ENCODE data around the gene KANSL1L. TPM values are rescaled to one million over a fixed set of nuclear protein-coding genes. Genes with fewer than 3 reads are reported as not detected.

KANSL1L gene
- total and polyA plus RNA-seq, 9 of the 15 experiments (the other 6 are each of a cell fraction or from before 2014, with no cell fraction given): 1.3 to 6.7 (median 2.4) TPM

GRCh38 chr2:209988010-209988409, 183.2 kb downstream of the KANSL1L start (continued):
- TF ChIP-seq PBX2 (CRISPR knock-in tag; IDR thresholded peaks at IDR 0.05; ENCODE audit: low read depth) (no peak), PBX2 (tag; conservative IDR thresholded peaks at IDR 0.05; ENCODE audit: low read depth) (0 out of 2 replicates have a peak, but pooled peaks have one; percentile 14)

DNA sequence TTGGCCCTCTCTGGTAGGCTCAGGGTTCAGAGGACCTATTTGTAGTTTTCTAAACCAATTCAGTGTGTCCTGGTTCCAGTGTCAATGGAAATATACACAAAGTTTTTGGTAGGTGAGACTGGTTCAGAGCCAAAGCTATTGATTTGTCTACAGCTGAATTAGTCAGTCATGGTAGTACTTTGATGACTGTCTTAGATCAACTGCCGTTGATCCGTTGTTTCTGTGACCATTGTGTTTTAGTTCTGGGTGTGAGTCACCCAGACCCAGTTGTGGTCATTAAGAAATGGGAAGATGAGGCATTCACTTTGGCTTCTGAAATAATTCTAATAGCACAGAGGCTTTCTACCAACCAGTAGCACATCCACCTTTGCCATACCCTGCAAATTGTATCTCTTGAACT, 184.8 kb downstream of the KANSL1L start:
- no peaks in the 10 kb centered on the region for H3K9me3 ChIP-seq (replicated peaks; ENCODE audit: control insufficient read depth, insufficient read depth, low read depth, low read length)
- 0% methylated on average over 2 of the region's 2 CpGs for WGBS (ENCODE audit: insufficient coverage, low coverage, missing lambda C conversion rate)
- no peak overlapping the region for H3K9ac ChIP-seq (ENCODE audit: insufficient read depth in 1 of 2, low read depth in 2 of 2, low read length in 2 of 2)
- H3K27ac ChIP-seq (ENCODE audit: extremely low read depth, low read depth, low read length): no peak overlapping the region
- POLR2A ChIA-PET: interaction anchor here (0.6 kb wide), 1 partner anchor 101 kb away, joined by 3 read pairs; no protein-coding TSS in a partner anchor
- H3K36me3 ChIP-seq (ENCODE audit: control insufficient read depth, insufficient read depth, low read length): no peaks in the 10 kb centered on the region
- H3K79me2 ChIP-seq (ENCODE audit: control insufficient read depth, insufficient read depth, low read length): no peaks in the 10 kb centered on the region
- H3K4me2 ChIP-seq (ENCODE audit: insufficient read depth, low read length): no peak overlapping the region
- TF ChIP-seq PHF20 (IDR thresholded peaks at IDR 0.05; ENCODE audit: partially characterized antibody): no peak
- TF ChIP-seq C11orf30 (IDR thresholded peaks at IDR 0.05; ENCODE audit: low read depth): no peak
- TF ChIP-seq MCM3 (IDR thresholded peaks at IDR 0.05): no peak
- no peak for TF ChIP-seq SMAD3 (CRISPR knock-in tag; conservative IDR thresholded peaks at IDR 0.05)
- no peak for TF ChIP-seq ZNF274 (IDR thresholded peaks at IDR 0.05; ENCODE audit: borderline replicate concordance, low read depth, low read length)
- H3K27me3 ChIP-seq (ENCODE audit: control insufficient read depth in 2 of 2, insufficient read depth in 2 of 2, low read length in 2 of 2): no peaks in the 10 kb centered on the region
- no peak for DNase-seq (ENCODE audit: extremely low read depth in 1 of 4, low spot score in 3 of 4)
- H3K9me1 ChIP-seq (ENCODE audit: control insufficient read depth, insufficient read depth, low read length): no peaks in the 10 kb centered on the region
- in situ Hi-C loops (cut with MboI) (no loop called here), intact Hi-C loops (cut with micrococcal nuclease) (loop anchor here (5.0 kb wide), 1 partner anchor 186 kb away; the partner anchor contains the start of gene KANSL1L)
- no TSS peak for BruUV-seq (replicated peaks)
- no peaks in the 10 kb centered on the region for H4K20me1 ChIP-seq (replicated peaks; ENCODE audit: control insufficient read depth, insufficient read depth, low read length)
- no peaks in the 10 kb centered on the region; a peak in 2 of 5 replicates for H3K4me1 ChIP-seq (replicated peaks in 1 of 2; ENCODE audit: control insufficient read depth in 2 of 2, insufficient read depth in 2 of 2, low read length in 2 of 2)
- CTCF ChIA-PET (ENCODE audit: low intra/inter-chr PET ratio): interaction anchor here (1.3 kb wide), 1 partner anchor 208 kb away, joined by 4 read pairs; no protein-coding TSS in a partner anchor
- no peak for FAIRE-seq
- no peak overlapping the region for H2AFZ ChIP-seq (ENCODE audit: low read depth, low read length)
- no peak overlapping the region for H3K4me3 ChIP-seq
- no peak for ATAC-seq

All from K562 (cell line).